DND-41 (cell line): ENCODE measurements around the gene ZMYND11.

ENCODE experiments used
- ATAC-seq: fragments of 200-7000 bp; cut with Tn5 transposase; 3 replicates; pipeline ENCODE4 v1.9.1; 2021; ENCODE audit warnings: low read depth; ENCODE audit not compliant: insufficient read depth
- DNase-seq: peaks from one replicate; pipeline ENCODE4 v3.0.0-alpha.2; 2020
- H2AFZ ChIP-seq: 2 replicates; pipeline ENCODE4 v1.6.0; 2012; ENCODE audit warnings: low read depth, low read length
- H3K27ac ChIP-seq: 2 replicates; pipeline ENCODE4 v1.5.1; 2012; ENCODE audit warnings: low read length, inconsistent platforms
- H3K27me3 ChIP-seq: fragments of 200-600 bp; sonication (generic); 2 replicates; pipeline ENCODE4 v1.6.0; 2012; ENCODE audit warnings: low read length, mild to moderate bottlenecking, inconsistent platforms; ENCODE audit not compliant: insufficient read depth, poor library complexity
- H3K36me3 ChIP-seq: 2 replicates; pipeline ENCODE4 v1.5.1; 2012; ENCODE audit warnings: low read length, inconsistent platforms; ENCODE audit not compliant: insufficient read depth
- H3K4me1 ChIP-seq: 2 replicates; pipeline ENCODE4 v1.5.1; 2012; ENCODE audit warnings: mild to moderate bottlenecking, low read length; ENCODE audit not compliant: insufficient read depth
- H3K4me2 ChIP-seq: 2 replicates; pipeline ENCODE4 v1.6.0; 2012; ENCODE audit warnings: mild to moderate bottlenecking, moderate library complexity, low read length, inconsistent platforms; ENCODE audit not compliant: insufficient read depth
- H3K4me3 ChIP-seq, 2 experiments: fragments of 200-600 bp in 1 of 2; shearing (Covaris generic) in 1 of 2; 2 replicates each; pipeline ENCODE4 v1.5.1; 2012 to 2016; ENCODE audit warnings: inconsistent platforms in 2 of 2, low read length in 2 of 2, mild to moderate bottlenecking in 2 of 2, low read depth in 1 of 2, moderate library complexity in 1 of 2
- H3K79me2 ChIP-seq: 2 replicates; pipeline ENCODE4 v1.6.0; 2012; ENCODE audit warnings: low read length, inconsistent platforms; ENCODE audit not compliant: insufficient read depth
- H3K9ac ChIP-seq: 2 replicates; pipeline ENCODE4 v1.6.0; 2012; ENCODE audit warnings: low read depth, mild to moderate bottlenecking, inconsistent platforms, low read length, moderate library complexity
- H3K9me3 ChIP-seq: 2 replicates; pipeline ENCODE4 v1.5.1; 2012; ENCODE audit warnings: low read length, moderate library complexity, mild to moderate bottlenecking, inconsistent platforms; ENCODE audit not compliant: insufficient read depth, severe bottlenecking
- H4K20me1 ChIP-seq: 2 replicates; pipeline ENCODE4 v1.6.0; 2012; ENCODE audit warnings: low read length; ENCODE audit not compliant: insufficient read depth
- CTCF ChIP-seq: IDR thresholded peaks from 2 replicates; pipeline ENCODE4 v1.5.1; 2012; ENCODE audit warnings: borderline replicate concordance, low read length, moderate library complexity, mild to moderate bottlenecking; ENCODE audit not compliant: poor library complexity, severe bottlenecking; ENCODE audit errors: extremely low read depth
- EZH2 ChIP-seq: IDR thresholded peaks from 3 replicates; pipeline ENCODE4 v1.6.1; 2012; ENCODE audit warnings: borderline replicate concordance, low read depth, mild to moderate bottlenecking, moderate library complexity, low read length, inconsistent platforms; ENCODE audit not compliant: severe bottlenecking

Gene ZMYND11

DNA sequence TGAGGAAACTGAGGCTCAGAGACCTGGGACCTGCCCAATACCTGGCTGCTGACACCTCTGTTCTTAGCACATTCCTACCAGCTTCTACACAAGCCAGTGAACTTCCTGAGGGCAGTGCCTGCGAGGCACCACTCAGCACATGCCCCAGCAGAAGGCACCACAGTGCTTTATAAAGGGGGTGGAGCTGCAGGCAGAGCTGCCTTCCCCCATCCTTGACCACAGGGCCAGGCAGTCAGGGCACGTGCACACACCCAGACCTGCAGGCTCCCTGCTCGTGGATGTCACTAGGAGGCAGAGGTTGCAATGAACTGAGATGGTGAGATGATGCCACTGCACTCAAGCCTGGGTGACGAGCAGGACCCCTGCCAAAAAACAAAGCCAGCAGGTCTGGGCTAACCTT, 47.0 kb upstream of the ZMYND11 start:
- Histone ChIP-seq H3K36me3 (no peaks in the 10 kb centered on the region), H3K4me1 (no peaks in the 10 kb centered on the region), H4K20me1 (no peaks in the 10 kb centered on the region), H3K9me3 (no peaks in the 10 kb centered on the region), H3K9ac (no peak overlapping the region), H3K27ac (no peak overlapping the region), H3K4me3 (no peak overlapping the region), H3K4me2 (no peak overlapping the region), H3K79me2 (no peaks in the 10 kb centered on the region), H3K27me3 (peaks cover 2% of the 10 kb centered on the region), H2AFZ (no peak overlapping the region)
- ATAC-seq (no peak), DNase-seq (no peak)
- TF ChIP-seq EZH2 (no peak), CTCF (no peak)

DNA sequence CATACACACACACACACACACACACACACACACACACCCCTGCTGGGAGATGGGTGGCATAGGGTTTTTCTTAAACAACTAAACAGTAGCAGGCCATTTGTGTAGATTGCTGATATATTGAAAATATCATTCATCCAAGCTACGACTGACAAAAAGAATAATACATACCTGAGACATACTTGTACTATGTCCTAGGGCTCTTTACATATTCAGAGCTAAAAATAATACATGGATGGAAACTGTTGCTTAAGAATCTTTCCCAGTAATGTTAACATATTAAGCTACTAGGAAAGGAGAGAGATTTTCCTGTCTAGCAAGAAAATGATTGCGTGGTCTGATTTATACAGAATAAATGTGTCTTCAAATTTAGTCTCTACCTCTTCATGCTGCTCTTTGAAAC, 46.0 kb upstream of the ZMYND11 start:
- Histone ChIP-seq H3K4me3 (no peak overlapping the region), H3K36me3 (no peaks in the 10 kb centered on the region), H3K27ac (no peak overlapping the region), H3K4me1 (no peaks in the 10 kb centered on the region), H3K4me2 (no peak overlapping the region), H3K9ac (no peak overlapping the region), H3K27me3 (peaks cover 2% of the 10 kb centered on the region), H3K9me3 (no peaks in the 10 kb centered on the region), H2AFZ (no peak overlapping the region), H3K79me2 (no peaks in the 10 kb centered on the region), H4K20me1 (no peaks in the 10 kb centered on the region)
- TF ChIP-seq CTCF (no peak), EZH2 (no peak)
- no peak for DNase-seq
- ATAC-seq: no peak

- ATAC-seq (no peak), DNase-seq (no peak)
- Histone ChIP-seq H3K79me2 (no peaks in the 10 kb centered on the region), H4K20me1 (no peaks in the 10 kb centered on the region), H3K36me3 (no peaks in the 10 kb centered on the region), H3K4me2 (no peak overlapping the region), H3K27me3 (peaks cover 2% of the 10 kb centered on the region), H3K4me1 (no peaks in the 10 kb centered on the region), H3K4me3 (no peak overlapping the region), H3K9me3 (peaks cover 4% of the 10 kb centered on the region), H3K27ac (no peak overlapping the region), H3K9ac (no peak overlapping the region), H2AFZ (no peak overlapping the region)
- TF ChIP-seq CTCF: no peak
- TF ChIP-seq EZH2: no peak
Observed at GRCh38 chr10:90161-90560, 45.1 kb upstream of the ZMYND11 start.

DNA sequence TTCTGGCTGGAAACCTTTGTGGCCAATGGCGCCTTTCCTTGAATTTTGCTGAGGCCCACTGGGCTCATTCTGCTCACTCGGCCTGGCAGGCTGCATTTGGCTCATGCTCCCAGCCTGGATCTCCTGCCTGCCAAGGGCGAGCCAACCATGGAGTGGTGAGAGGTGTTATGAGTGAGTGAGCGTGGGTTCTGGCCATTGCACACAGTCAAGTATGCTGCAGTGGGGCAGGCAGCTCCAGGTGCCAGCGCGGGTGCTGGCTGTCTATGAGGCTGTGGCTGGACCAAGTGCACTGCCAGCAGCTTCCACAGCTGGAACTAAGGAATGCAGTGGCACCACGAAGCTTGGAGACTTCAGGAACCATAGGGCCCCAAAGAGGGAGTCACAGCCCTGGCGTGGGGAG, 43.9 kb upstream of the ZMYND11 start:
- no peak overlapping the region for H3K4me2 ChIP-seq
- ATAC-seq: no peak
- H3K27ac ChIP-seq: no peak overlapping the region
- no peaks in the 10 kb centered on the region for H4K20me1 ChIP-seq
- no peak for DNase-seq
- no peak for TF ChIP-seq CTCF
- TF ChIP-seq EZH2: no peak
- H3K27me3 ChIP-seq: peaks cover 2% of the 10 kb centered on the region
- no peaks in the 10 kb centered on the region for H3K36me3 ChIP-seq
- H3K9me3 ChIP-seq: peaks cover 8% of the 10 kb centered on the region
- H3K79me2 ChIP-seq: no peaks in the 10 kb centered on the region
- no peak overlapping the region for H3K9ac ChIP-seq
- H3K4me1 ChIP-seq: no peaks in the 10 kb centered on the region
- no peak overlapping the region for H2AFZ ChIP-seq
- no peak overlapping the region for H3K4me3 ChIP-seq
